Activated CD4-positive, alpha-beta memory T cell treated with anti-CD3 and anti-CD28 coated beads, Interleukin-2, amount 10 ng/mL, durations not matched to agents 7 days and 5 days (primary cell): Measurements from ENCODE around the gene PLEKHB2. TPM values are rescaled to one million over a fixed set of nuclear protein-coding genes. Genes with fewer than 3 reads are reported as not detected.

Experiments used
- total RNA-seq, 2 experiments: library from RNA; stranded (reverse); gene quantifications; one replicate each; pipeline ENCODE4 v1.2.3, GENCODE V29; 2021

The PLEKHB2 gene
- total RNA-seq, 2 experiments from 2014 or later, result 72.0 to 73.0 TPM

Other genes starting within 250 kb of the PLEKHB2 start
- 10 to 100 TPM; 44.4 to 44.5 TPM for gene FAM168B, start 11.9 kb upstream of the PLEKHB2 start, total RNA-seq
- under 1 TPM; 0.73 to 0.83 TPM for gene POTEE, start 104.2 kb downstream of the PLEKHB2 start, total RNA-seq